H1 (cell line): ENCODE results near the gene ADGRE2. TPM values are rescaled to one million over a fixed set of nuclear protein-coding genes. Genes with fewer than 3 reads are reported as not detected.

Experiments used
- HDAC2 ChIP-seq, 2 experiments: fragments of 300-600 bp in 1 of 2; sonication (generic) in 1 of 2; IDR thresholded peaks; 2 replicates each; pipeline ENCODE4 v1.6.1; 2011 to 2012; ENCODE audit warnings: low read depth in 2 of 2, low read length in 2 of 2, mild to moderate bottlenecking in 2 of 2, moderate library complexity in 2 of 2, borderline replicate concordance in 1 of 2, inconsistent platforms in 1 of 2
- HDAC6 ChIP-seq: IDR thresholded peaks from one replicate; pipeline ENCODE4 v1.7.1; 2012; ENCODE audit warnings: low read depth, mild to moderate bottlenecking, inconsistent platforms, low read length, moderate library complexity
- POLR2A ChIP-seq, 2 experiments: IDR thresholded peaks; 1 replicate in 1 of 2; 2 replicates in 1 of 2; pipeline ENCODE4 v1.6.1; 2011; ENCODE audit warnings: low read depth in 2 of 2, low read length in 2 of 2, mild to moderate bottlenecking in 2 of 2; ENCODE audit errors: control extremely low read depth in 1 of 2
- POU5F1 ChIP-seq: IDR thresholded peaks from 2 replicates; pipeline ENCODE4 v1.6.1; 2011; ENCODE audit warnings: low read depth, mild to moderate bottlenecking, low read length, moderate library complexity
- RNF2 ChIP-seq: fragments of 200-900, 300-1000 bp; sonication (generic); IDR thresholded peaks from 2 replicates; pipeline ENCODE4 v1.7.1; 2016; ENCODE audit warnings: borderline replicate concordance, low read depth, mild to moderate bottlenecking, antibody characterized with exemption, low read length; ENCODE audit not compliant: poor library complexity, severe bottlenecking; ENCODE audit errors: missing control alignments
- SAP30 ChIP-seq: fragments of 300-600 bp; sonication (generic); IDR thresholded peaks from 2 replicates; pipeline ENCODE4 v1.7.1; 2012; ENCODE audit warnings: low read length, moderate library complexity, mild to moderate bottlenecking, inconsistent platforms; ENCODE audit not compliant: insufficient read depth, insufficient replicate concordance
- SIX5 ChIP-seq: IDR thresholded peaks from 2 replicates; pipeline ENCODE4 v1.6.1; 2011; ENCODE audit warnings: mild to moderate bottlenecking, low read depth, low read length
- ZNF274 ChIP-seq: IDR thresholded peaks from 2 replicates; pipeline ENCODE4 v1.7.0; 2012; ENCODE audit warnings: low read length, borderline replicate concordance; ENCODE audit errors: extremely low read depth
- polyA plus RNA-seq, 7 experiments: library from polyadenylated mRNA; depleted of rRNA in 3 of 7; stranded (reverse) in 5 of 7; unstranded in 2 of 7; fragments of >200 nt in 5 of 7; fragments of 200-250 nt in 2 of 7; gene quantifications; 1 replicate in 5 of 7; 2 replicates in 1 of 7; 4 replicates in 1 of 7; pipeline versions ENCODE4 v1.2.1 to v1.2.3, GENCODE V29; 2011 to 2013; ENCODE audit warnings: missing spikeins in 2 of 7, mixed read lengths in 2 of 7
- total RNA-seq: library from RNA; stranded (reverse); fragmentation: NEBNext Ultra II Directional; extraction: Animal tissue kit (Norgen Biotek cat#: 25700); gene quantifications from 2 replicates; pipeline ENCODE4 v1.2.1, GENCODE V29; 2021
- TF ChIP-seq, protein P1 (sequence below): fragments of 300-600 bp; sonication (generic); IDR thresholded peaks from 2 replicates; pipeline ENCODE4 v1.7.1; 2012; ENCODE audit warnings: low read length, moderate library complexity, mild to moderate bottlenecking, inconsistent platforms; ENCODE audit not compliant: insufficient replicate concordance

The ADGRE2 gene
- total and polyA plus RNA-seq, 2 of the 8 experiments (the other 6 are each of a cell fraction or from before 2014, with no cell fraction given) = 2.0 to 4.5 TPM

DNA sequence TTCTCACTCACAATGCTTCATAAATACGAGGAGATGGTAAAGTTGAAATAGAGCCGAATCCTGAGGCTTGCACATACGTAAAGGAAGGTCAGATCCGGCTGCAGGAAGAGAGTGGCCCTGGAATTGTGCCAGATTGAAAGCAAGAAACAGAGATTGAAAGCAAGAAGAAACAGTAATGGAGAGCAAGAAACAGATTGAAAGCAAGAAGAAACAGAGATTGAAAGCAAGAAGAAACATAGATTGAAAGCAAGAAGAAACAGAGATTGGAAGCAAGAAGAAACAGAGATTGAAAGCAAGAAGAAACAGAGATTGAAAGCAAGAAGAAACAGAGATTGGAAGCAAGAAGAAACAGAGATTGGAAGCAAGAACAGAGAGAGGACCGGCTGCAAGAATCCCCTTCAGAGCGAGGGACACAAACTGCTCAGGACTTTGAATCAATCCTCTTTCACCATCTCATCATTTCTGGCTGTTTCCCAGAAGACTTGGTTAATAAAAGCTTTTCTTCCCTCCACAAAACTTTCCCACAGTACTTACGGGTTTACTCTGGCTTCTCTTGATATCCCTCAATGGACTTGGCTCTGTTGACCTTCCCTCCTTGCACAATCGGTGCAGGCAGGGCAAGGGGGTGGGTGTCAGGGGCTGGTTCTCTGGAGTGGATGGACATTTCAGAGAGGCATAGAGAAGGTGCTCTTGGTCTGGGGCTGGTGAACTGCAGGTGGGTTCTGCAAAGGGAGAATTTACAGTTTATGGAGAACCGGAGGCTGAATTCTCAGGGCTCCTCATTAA, 31.1 kb upstream of the ADGRE2 start (continued):
- TF ChIP-seq, protein P1, sequence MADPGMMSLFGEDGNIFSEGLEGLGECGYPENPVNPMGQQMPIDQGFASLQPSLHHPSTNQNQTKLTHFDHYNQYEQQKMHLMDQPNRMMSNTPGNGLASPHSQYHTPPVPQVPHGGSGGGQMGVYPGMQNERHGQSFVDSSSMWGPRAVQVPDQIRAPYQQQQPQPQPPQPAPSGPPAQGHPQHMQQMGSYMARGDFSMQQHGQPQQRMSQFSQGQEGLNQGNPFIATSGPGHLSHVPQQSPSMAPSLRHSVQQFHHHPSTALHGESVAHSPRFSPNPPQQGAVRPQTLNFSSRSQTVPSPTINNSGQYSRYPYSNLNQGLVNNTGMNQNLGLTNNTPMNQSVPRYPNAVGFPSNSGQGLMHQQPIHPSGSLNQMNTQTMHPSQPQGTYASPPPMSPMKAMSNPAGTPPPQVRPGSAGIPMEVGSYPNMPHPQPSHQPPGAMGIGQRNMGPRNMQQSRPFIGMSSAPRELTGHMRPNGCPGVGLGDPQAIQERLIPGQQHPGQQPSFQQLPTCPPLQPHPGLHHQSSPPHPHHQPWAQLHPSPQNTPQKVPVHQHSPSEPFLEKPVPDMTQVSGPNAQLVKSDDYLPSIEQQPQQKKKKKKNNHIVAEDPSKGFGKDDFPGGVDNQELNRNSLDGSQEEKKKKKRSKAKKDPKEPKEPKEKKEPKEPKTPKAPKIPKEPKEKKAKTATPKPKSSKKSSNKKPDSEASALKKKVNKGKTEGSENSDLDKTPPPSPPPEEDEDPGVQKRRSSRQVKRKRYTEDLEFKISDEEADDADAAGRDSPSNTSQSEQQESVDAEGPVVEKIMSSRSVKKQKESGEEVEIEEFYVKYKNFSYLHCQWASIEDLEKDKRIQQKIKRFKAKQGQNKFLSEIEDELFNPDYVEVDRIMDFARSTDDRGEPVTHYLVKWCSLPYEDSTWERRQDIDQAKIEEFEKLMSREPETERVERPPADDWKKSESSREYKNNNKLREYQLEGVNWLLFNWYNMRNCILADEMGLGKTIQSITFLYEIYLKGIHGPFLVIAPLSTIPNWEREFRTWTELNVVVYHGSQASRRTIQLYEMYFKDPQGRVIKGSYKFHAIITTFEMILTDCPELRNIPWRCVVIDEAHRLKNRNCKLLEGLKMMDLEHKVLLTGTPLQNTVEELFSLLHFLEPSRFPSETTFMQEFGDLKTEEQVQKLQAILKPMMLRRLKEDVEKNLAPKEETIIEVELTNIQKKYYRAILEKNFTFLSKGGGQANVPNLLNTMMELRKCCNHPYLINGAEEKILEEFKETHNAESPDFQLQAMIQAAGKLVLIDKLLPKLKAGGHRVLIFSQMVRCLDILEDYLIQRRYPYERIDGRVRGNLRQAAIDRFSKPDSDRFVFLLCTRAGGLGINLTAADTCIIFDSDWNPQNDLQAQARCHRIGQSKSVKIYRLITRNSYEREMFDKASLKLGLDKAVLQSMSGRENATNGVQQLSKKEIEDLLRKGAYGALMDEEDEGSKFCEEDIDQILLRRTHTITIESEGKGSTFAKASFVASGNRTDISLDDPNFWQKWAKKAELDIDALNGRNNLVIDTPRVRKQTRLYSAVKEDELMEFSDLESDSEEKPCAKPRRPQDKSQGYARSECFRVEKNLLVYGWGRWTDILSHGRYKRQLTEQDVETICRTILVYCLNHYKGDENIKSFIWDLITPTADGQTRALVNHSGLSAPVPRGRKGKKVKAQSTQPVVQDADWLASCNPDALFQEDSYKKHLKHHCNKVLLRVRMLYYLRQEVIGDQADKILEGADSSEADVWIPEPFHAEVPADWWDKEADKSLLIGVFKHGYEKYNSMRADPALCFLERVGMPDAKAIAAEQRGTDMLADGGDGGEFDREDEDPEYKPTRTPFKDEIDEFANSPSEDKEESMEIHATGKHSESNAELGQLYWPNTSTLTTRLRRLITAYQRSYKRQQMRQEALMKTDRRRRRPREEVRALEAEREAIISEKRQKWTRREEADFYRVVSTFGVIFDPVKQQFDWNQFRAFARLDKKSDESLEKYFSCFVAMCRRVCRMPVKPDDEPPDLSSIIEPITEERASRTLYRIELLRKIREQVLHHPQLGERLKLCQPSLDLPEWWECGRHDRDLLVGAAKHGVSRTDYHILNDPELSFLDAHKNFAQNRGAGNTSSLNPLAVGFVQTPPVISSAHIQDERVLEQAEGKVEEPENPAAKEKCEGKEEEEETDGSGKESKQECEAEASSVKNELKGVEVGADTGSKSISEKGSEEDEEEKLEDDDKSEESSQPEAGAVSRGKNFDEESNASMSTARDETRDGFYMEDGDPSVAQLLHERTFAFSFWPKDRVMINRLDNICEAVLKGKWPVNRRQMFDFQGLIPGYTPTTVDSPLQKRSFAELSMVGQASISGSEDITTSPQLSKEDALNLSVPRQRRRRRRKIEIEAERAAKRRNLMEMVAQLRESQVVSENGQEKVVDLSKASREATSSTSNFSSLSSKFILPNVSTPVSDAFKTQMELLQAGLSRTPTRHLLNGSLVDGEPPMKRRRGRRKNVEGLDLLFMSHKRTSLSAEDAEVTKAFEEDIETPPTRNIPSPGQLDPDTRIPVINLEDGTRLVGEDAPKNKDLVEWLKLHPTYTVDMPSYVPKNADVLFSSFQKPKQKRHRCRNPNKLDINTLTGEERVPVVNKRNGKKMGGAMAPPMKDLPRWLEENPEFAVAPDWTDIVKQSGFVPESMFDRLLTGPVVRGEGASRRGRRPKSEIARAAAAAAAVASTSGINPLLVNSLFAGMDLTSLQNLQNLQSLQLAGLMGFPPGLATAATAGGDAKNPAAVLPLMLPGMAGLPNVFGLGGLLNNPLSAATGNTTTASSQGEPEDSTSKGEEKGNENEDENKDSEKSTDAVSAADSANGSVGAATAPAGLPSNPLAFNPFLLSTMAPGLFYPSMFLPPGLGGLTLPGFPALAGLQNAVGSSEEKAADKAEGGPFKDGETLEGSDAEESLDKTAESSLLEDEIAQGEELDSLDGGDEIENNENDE = no peak
- no peak for TF ChIP-seq POLR2A (IDR thresholded peaks at IDR 0.05; ENCODE audit: control extremely low read depth in 1 of 2, low read depth in 2 of 2, low read length in 2 of 2)
- no peak for TF ChIP-seq SAP30
- TF ChIP-seq ZNF274 = no peak
- no peak for TF ChIP-seq POU5F1
- no peak for TF ChIP-seq HDAC2 (IDR thresholded peaks at IDR 0.05; ENCODE audit: borderline replicate concordance in 1 of 2, low read depth in 2 of 2, low read length in 2 of 2)
- TF ChIP-seq SIX5 = no peak
- TF ChIP-seq HDAC6 = no peak
- no peak for TF ChIP-seq RNF2
- TF ChIP-seq, all 59 proteins: peak for 0
